Skin of body (tissue), 2 donors: ENCODE measurements around the gene BAK1. TPM values are rescaled to one million over a fixed set of nuclear protein-coding genes. Genes with fewer than 3 reads are reported as not detected.
A peak's percentile ranks its signal among the peaks of the same experiment; 100 is the strongest.
"Not testable (repeated sequence)": the region's sequence is repeated elsewhere in the genome, so short reads cannot be mapped to it uniquely, and the experiment has no call there.

ENCODE experiments used
- DNase-seq: peaks from one replicate; lab custom pipeline; 2025; lab: John Stamatoyannopoulos, UW
- total RNA-seq: library from RNA; depleted of rRNA; stranded (reverse); fragments of >200 nt; gene quantifications from one replicate; pipeline ENCODE4 v1.2.3, GENCODE V29; 2014

The BAK1 gene
- total RNA-seq, 1 donor from 2014 or later, result 7.0 TPM

DNA sequence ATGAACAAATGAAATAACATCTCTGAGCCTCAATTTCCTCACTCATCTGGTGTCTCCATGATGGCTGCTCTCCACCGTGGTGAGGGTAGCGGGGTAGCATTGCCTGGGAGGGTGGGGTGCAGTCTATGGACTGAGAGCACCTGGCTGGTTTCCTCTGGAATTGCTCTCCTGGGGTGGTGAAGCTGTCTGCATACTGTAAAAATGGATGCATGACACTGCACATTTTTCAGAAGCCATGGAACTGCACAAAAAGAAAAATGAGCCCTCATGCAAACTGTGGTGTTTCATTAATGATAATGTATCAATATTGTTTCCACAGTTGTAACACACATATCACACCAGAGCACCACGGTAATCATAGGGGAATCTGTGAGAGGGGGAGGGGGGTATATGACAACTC, 28.9 kb upstream of the BAK1 start:
- no peak for DNase-seq

DNA sequence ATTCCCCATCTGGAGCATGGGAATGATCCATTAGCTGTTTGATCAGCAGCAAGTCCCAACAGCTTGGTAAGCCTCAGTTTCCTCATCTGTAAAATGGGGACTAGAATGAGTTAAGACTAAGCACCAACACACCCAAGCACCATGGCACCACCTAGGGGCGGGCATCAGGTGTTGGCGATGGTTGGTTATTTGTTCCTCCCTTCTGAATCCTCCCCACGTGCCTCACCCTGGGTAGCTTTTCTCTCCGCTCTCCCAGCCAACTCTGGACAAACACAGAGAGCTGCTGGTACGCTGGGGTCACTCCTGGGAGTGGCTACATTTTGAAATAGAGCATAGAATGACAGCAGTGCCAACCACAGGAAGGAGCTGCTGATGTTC, 27.7 kb upstream of the BAK1 start:
- DNase-seq, result peak; percentile 13

DNA sequence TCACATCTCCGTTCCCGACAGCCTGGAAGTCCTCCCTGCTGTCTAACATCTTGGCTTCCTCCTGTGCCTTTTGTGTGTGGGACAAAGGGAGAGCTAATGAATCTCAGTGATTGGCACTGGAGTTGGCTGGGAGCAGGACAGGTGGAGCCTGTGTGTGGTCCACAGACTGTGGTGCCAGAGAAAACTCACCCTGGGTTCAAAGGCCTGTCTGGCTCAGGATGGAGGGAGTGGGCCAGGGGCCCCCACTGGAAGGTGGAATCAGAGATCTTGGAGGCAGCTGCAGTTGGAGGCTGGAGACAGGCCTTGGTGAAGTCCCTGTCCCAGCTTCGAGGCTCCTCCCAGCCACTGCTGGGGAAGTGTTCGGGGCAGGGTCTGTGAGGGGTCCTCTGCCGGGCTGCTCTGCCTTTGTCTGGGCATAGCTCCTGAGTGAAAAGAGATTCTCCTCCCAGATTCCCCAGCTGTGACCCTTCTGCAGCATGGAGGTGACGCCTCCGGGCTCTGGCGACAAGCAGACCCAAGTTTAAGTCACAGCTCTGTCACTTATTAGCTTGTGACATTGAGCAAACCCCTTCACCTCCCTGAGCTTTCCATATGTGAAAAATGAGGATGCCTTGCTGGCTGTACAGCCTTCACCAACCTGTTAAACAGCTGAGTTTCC, 27.2 kb upstream of the BAK1 start:
- no peak for DNase-seq

DNA sequence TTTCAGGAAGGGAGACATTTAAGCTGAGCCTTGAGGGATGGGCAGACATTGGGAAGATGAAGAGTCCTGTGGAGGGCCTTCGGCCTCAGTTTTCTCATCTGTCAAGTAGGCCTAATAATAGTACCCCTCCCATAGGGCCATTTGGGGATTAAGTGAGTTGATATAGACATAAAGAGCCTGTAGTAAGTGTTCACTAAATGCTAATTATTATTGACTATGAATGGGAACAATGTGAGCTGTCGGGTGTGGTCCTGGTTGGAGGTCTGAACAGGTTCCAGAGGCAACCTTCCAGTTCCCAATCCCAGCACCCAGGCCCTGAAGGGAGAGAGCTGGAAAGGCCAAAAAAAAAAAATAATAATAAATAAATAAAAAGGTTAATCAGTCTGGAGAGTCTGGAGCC, 26.6 kb upstream of the BAK1 start:
- DNase-seq, result no peak

DNA sequence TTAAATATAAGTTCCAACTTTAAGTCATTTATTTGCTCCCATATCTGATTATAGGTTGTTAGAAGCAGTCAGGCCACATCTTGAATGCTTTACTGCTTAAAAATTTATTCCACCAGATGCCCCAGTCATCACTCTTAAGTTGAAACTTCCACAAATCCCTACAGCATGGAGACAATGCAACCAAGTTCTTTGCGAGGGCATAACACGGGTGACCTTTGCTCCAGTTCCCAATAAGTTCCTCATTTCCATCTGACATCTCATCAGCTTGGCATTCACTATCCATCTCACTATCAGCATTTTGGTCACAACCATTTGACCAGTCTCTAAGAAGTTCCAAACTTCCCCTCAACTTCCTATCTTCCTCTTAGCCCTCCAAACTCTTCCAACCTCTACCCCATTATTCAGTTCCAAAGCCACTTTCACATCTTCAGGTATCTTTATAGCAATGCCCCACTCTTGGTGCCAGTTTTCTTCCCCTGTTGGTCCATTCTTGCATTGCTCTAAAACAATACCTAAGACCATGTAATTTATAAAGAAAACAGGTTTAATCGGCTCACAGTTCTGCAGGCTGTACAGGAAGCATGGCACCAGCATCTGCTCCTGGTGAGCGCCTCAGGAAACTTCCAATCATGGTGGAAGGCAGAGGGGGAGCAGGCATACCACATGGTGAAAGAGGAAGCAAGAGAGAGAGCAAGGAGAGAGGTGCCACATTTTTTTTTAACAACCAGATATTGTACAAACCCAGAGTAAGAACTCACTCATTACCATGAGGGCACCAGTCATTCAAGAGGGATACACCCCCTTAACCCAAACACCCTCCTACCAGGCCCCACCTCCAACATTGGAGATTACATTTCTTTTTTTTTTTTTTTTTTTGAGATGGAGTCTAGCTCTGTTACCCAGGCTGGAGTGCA, 25.1 kb upstream of the BAK1 start:
- no peak for DNase-seq

DNA sequence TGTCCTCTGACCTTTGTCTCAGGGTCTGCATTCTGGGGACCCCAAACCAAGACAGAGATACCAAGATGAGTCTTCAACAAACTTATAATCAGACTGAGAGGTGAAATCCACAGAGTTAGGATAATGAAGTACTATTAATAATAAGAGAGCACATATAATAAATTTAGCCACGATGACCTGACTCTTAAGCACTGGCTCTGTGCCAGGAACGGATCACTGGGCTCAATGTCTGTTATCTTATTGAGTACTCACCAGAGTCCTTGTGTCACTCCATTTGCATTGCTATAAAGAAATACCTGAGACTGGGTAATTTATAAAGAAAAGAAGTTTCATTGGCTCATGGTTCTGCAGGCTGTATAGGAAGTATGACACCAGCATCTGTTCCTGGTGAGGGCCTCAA, 22.1 kb upstream of the BAK1 start:
- no peak for DNase-seq

DNA sequence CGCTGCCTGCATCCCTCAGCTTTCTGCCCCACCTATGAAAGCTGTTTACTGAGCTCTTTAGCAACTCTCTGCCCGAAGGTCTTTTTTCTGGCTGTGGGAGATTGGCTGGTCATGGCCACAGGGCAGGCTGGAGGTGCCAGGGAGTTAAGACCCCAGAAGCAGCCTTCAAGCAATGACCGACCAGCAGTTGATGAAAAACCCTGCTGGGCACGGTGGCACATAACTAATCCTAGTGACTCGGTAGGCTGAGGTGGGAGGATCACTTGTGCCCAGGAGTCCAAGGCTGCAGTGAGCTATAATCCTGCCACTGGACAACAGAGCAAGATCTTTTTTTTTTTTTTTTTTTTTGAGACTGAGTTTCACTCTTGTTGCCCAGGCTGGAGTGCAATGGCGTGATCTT, 20.7 kb upstream of the BAK1 start:
- DNase-seq, result no peak

DNA sequence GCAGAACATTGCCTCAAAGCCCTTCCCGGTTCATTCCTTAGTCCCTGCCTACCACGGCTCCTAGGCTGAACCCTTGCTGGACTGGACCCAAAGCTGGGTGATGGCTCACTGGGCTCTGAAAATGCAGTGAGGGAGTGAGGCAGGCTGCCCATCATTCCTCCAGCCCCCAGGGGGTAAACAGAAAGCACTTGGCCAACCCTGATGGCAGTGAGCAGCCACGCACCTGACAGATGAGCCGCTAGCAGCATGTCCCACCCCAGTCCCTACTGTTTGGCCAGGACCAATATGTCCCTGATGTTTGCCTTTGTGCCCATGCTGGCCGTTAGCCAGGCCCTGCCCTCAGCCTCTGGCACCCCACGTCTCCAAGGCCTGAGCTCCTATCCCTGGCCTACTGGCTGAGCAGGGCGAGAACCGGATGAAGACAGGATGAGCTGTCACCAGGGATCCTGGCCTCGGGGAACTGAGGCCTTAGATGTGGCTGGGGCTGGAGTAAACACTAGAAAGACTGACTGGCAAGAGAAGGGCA, 19.4 kb upstream of the BAK1 start:
- no peak for DNase-seq

DNA sequence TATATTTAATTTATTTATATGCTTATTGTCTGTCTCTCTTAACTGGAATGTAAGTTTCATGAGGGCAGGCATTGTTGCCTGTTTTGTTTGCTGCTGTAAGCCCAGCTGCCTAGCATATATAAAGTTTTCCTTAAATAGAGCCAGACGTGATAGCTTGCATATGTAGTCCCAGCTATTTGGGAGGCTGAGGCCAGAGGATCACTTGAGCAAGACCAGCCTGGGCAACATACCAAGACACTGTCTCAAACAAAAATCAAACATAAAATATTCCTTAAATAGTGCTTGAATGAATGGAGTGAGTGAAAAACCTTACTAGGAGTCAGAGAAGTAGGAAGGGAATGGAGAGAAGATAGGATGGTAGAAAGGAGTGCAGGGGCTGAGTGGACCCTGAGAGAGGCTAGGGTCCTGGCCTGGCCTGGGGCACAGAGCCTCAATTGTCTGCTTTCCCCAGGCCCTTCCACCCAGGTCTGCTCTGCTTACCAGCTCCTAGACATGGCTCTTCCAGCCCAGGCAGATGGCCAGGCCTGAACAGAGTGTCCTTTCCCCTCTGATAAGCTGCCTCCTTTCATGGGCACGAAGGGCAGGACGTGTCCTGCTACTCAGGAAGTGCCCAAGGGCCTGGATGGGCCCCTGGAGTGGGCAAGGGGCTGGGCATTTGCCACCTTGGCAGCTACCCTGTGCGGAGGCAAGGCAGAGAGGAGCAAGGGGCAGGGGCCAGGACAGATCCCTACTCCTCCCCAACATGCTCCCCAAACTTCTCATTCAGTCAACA, 17.7 kb upstream of the BAK1 start:
- DNase-seq, result no peak

DNA sequence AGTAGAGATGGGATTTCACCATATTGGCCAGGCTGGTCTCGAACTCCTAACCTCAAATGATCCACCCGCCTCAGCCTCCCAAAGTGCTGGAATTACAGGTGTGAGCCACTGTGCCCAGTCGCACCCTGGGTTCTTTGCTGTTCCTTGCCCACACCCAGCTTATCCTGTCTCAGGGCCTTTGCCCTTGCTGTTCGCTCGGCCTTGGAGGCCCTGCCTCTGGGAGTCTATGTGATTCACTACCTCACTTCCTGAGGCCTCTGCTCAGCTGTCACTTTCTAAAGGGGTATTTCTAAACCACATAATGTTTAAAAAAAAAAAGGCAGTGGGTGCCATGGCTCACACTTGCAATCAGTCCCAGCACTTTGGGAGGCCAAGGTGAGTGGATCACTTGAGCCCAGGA, 16.8 kb upstream of the BAK1 start:
- DNase-seq, result not testable (repeated sequence)

DNA sequence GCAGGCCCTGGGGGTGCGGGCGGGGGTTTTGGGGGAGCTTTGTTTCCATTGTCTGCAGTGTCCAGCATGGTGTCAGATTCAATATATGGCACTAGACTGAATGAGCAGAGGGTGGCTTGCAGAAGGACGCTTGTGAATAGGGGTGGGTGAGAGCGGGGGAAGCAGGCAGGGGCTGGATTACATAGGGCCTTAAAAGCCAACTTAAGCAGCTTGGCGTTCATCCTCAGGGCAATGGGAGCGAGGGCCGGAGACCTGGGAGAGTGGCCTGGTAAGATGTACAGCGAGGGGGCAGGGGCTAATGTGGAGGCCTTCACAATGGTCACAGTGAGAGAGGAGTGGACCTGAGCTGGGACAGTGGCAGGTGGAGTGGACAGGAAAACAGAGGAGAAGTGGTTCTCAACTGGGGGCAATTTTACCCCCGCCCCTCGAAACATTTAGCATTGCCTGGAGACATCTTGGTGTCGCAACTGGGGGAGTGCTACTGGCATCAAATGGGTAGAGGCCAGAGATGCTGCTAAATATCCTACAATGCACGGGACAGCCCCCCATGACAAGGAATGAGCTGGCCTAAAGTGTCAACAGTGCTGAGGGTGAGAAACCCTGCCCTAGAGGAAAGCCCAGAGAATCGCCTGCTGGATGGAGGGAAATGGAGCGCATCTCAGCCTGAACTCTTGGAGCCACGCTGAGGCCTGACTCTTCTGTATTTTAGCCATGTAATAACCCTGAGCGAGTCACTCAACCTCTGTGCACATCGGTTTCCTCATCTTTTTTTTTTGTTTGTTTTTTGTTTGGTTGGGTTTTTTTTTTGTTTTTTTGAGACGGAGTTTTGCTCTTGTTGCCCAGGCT, 15.1 kb upstream of the BAK1 start:
- no peak for DNase-seq

DNA sequence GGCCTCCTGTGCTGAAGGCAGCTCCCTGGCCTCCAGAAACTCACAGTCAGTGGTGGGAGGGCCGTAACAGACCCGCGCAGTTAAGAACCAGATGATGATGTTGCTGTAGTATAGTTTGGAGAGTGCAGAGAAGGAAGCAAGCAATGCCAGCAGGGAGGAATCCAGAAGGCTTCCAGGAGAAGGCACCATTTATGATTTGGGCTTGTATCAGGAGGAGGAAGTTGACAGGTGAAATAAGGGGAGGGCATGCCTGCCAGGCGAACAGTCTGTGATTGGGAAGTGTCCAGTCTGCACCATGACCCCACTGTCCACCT, 13.3 kb upstream of the BAK1 start:
- no peak for DNase-seq

DNA sequence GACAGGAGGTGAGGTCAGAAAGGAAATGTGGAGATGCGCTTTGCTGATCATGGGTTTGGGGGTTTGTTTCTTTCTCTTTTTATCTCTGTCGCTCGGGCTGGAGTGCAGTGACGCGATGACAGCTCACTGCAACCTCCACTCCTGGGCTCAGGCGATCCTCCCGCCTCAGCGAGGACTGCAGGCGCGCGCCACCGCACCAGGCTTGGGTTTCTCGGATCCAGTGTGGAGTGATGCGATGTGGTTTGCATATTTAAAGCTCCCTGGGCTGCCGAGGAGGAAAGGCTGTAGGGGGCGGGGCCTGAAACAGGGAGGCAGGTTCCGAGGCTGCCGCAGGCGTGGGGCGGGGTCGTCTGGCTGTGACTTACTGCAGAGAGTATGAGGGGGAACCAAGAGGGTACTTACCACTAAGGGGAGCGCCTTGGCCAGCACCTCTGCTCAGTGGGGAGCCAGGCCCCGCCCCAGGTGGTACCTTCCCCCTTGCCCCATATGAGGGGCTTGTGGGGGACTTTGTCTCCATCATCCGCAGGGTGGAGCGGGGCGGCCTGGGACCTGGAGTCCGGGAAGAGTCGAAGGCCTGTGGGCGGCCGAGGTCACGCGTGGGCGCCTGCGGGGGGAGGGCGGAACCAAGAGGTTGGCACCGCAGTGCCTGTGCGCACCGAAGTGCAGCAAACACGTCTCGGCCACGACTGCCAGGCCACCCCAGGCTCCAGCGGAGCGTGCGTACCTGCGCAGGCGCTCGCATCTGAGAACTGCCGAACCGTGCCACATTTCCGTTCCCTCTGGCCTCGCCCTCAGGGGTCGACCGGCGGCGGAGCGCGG, 12.7 kb upstream of the BAK1 start:
- no peak for DNase-seq

DNA sequence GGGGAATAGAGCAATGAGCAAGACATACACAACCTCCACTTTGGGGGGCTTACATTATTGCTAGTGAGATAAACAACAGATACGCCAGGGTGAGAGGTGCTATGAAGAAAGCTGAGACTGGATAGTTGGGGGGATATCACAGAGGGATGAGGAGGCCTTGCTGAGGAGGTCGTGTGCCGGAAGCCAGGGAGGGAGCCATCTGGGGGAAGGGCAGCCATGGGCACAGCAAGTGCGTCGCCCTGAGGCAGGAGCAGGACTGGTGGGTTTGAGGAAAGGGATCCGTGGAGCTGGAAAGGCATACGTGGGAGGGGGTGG, 12.2 kb upstream of the BAK1 start:
- DNase-seq, result no peak

DNA sequence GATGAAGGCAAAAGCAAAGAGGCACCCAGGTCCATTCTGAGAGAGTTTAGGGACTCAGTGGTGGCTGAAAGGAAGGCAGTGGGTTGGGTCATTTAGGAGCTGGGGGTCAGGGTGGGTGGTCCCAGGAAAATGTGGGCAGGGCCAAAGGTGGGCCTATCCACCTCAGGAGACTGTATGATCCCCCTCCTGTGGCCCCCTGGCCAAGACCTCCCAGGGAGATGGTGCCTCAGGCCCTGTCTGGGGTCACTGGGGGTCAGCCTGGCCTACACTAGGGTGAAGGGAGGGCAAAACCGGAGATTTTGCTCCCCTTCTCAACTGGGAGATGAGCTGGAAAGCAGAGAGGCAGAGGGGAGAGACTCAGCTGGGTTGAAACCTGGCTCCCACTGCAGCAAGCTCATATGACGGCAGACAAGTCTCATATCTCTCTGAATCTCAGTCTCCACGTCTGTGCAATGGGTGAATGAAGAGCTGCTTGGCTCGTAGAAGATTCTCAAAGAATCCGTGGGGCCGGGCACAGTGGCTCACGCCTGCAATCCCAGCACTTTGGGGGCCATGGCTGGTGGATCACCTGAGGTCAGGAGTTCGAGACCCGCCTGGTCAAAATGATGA, 11.5 kb upstream of the BAK1 start:
- DNase-seq, result no peak

DNA sequence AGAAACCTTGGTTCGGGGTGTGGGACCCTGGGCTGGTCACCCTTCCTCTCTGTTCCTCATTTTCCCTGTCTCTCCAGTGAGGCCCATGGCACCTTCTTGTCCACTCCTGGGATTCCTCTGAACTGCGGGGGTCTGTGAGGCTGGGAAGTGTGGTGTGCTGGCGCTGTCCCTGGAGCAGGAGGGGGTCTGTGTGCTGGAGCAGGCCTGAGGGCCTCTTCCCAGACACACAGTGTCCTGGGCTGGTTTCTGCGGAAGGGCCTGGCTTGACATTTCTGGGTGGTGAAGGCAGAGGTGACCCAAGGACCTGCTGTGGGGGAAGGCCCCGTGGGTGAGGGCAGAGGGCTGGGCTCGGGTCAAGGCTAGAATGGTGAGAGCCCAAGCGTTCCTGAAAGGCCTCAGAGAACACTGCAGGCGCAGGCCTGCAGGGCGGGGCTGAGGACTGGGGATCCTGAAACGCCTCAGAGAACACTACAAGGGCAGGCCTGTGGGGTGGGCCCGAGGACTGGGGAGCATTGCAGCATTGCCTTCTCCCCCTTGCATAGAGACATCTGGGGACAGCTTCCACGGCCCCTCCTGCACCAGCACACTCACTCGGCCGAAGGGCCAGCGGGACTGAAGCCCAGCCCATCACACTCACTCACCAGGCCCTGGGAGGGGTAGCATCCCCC, 10.6 kb upstream of the BAK1 start:
- no peak for DNase-seq

DNA sequence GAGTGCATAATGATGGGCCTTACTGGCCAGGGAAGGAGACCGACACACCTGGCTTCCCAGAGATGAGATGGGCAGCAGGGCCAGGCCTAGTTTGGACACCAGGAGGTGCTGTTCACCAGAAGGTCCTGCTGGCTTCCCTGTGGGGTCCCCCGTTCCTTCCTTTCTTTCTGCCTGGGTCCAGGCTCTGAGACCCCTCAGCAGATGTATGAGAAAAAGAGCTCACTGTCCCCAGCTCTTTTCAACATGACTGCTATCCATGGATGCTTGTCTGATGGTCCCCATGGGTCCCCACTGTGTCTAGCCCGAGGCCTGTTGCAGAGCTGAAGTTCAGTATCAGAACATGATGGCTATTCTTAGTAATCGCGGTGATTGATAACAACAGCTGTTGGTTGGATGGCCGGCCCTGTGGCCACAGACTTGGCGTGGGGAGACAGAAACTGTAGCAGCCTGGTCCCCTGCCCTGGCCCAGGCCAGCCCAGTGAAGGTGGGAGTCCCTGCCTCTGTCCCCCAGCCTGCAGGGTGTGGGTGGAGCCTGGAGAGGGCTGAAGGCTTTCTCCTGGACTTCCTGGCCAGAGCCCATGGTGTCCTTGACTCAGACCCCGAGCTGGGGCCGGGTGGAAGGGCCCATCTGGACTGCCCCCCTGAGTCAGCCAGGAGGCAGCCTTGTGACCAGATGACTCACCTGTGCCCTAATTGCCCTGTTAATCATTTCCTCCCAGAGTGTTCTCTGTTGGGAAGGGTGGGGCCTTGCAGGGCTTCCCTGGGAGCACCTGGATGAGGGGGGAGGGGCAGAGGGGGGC, 9.9 kb upstream of the BAK1 start:
- peak; percentile 66 for DNase-seq

DNA sequence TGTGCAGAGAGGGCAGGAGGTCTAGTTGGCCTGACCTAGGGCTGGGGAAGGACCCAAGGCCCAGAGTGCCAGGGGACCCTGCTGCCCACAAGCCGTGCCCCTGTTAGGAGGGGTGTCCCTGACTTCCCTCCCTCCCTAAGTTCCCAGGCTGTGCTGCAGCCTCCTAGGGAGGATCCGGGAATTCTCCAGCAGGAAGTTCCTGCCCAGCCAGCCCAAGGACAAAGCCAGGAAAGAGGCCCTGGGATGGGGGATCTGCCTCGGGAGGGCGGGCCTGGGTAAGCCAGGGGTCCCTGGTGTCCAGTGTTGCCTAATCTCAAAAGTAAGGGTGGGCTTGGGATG, 9.3 kb upstream of the BAK1 start:
- no peak for DNase-seq

DNA sequence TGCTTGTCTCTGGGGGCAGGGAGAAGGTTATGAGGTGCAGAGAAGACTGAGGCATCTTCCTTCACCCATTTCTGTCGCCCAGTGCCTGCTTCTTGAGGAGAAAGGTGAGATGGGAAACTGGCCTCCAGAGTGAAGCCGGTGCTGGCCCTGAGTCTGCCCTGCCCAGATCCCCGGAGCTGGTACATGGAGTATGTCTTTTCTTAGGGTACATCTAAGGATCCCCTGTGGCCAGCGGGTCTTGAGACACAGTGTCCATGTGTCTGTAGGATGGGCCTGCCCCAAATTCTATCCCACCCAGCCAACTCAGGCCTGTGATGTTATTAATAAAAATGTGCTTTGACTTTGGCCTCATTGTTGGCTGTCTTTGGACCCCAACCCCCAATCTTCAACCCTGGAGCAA, 8.8 kb upstream of the BAK1 start:
- no peak for DNase-seq
